Adipocyte (in vitro differentiated cells): ENCODE measurements around the gene DTWD1.
"Not testable (repeated sequence)": the region's sequence is repeated elsewhere in the genome, so short reads cannot be mapped to it uniquely, and the experiment has no call there.

Experiments
- DNase-seq: peaks from one replicate; pipeline ENCODE4 v3.0.0-alpha.2; 2015; ENCODE audit warnings: low read depth
- H3K27me3 ChIP-seq: replicated peaks from 2 replicates; pipeline ENCODE4 v1.7.0; 2013; ENCODE audit warnings: mild to moderate bottlenecking, low read length, moderate library complexity; ENCODE audit not compliant: control insufficient read depth, insufficient read depth
- H3K36me3 ChIP-seq: 2 replicates; pipeline ENCODE4 v1.7.0; 2013; ENCODE audit warnings: low read length, mild to moderate bottlenecking, moderate library complexity; ENCODE audit not compliant: control insufficient read depth, insufficient read depth, severe bottlenecking
- H3K4me1 ChIP-seq: 2 replicates; pipeline ENCODE4 v1.7.0; 2013; ENCODE audit warnings: mild to moderate bottlenecking, low read length, moderate library complexity; ENCODE audit not compliant: control insufficient read depth, insufficient read depth
- H3K4me3 ChIP-seq: 2 replicates; pipeline ENCODE4 v1.7.0; 2013; ENCODE audit warnings: mild to moderate bottlenecking, low read length, moderate library complexity
- H3K9ac ChIP-seq: 2 replicates; pipeline ENCODE4 v1.7.0; 2013; ENCODE audit warnings: mild to moderate bottlenecking, low read length, moderate library complexity
- H3K9me3 ChIP-seq: 2 replicates; pipeline ENCODE4 v1.7.0; 2013; ENCODE audit warnings: mild to moderate bottlenecking, low read length, moderate library complexity; ENCODE audit not compliant: control insufficient read depth

DTWD1 gene

DNA sequence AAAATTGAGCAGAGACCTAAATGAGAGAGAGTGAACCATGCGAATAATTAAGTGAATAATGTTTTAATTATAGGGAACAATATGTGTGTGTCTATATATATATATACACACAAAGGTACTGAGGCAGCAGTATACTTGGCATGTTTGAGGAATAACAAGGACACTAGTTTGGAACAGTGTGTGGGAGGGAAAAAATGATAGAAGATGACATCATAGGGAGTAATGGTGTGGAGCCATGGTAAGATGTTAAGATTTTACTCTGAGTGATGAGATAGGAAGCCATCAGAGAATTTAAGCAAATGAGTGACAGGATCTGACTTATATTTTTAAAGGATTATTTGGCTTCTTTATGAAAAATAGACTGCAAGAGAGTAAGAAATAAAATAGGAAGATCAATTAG lies 29.1 kb downstream of the DTWD1 start:
- peaks cover 22% of the 10 kb centered on the region for H3K9me3 ChIP-seq
- H3K9ac ChIP-seq, result no peak overlapping the region
- peaks cover 10% of the 10 kb centered on the region for H3K36me3 ChIP-seq
- H3K4me3 ChIP-seq, result no peak overlapping the region
- peaks cover 14% of the 10 kb centered on the region for H3K4me1 ChIP-seq
- no peak for DNase-seq
- H3K27me3 ChIP-seq, result no peaks in the 10 kb centered on the region

DNA sequence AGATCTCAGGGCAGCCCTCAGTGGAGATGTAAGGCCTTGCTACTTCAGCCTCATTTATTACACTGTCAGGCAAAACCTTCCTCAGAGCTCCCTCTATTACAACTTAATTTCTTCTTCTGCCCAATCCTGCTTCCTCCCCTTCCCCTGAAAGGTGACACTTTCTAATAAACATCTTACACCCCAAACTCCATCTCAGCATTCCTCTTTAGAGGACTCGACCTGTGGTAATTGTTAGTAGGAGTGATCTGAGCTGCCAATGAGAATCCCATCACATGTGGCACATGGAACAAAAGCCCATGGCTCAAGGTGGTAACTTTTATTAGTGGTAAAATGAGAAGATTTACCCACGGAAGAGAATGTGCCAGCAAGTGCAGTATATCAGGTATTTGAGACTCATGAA lies 29.8 kb downstream of the DTWD1 start:
- H3K4me3 ChIP-seq, result no peak overlapping the region
- peaks cover 7% of the 10 kb centered on the region for H3K4me1 ChIP-seq
- H3K9me3 ChIP-seq, result peaks cover 22% of the 10 kb centered on the region
- no peaks in the 10 kb centered on the region for H3K27me3 ChIP-seq
- peaks cover 8% of the 10 kb centered on the region for H3K36me3 ChIP-seq
- H3K9ac ChIP-seq, result no peak overlapping the region
- no peak for DNase-seq

DNA sequence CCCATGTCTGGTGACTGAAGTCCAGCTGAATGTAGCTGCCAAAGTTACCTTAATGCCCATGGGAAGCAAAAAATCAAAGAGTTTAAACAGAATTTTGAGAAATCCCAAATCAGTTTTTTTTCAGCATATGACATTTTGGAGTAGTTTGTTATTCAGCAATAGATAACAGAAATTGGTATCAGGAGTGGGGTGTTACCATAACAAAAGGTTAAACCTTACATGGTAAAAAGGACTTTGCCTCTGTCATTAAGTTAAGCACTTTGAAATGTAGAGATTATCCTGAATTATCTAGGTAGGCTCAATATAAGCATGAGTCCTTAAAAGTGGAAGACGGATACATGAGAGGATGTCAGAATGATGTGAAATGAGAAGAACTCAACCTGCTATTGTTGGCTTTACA lies 32.1 kb downstream of the DTWD1 start:
- Histone ChIP-seq H3K27me3 (no peaks in the 10 kb centered on the region), H3K9ac (no peak overlapping the region), H3K9me3 (peaks cover 27% of the 10 kb centered on the region), H3K36me3 (no peaks in the 10 kb centered on the region), H3K4me3 (peak overlapping the region; percentile 28), H3K4me1 (peaks cover 8% of the 10 kb centered on the region)
- DNase-seq, result no peak

DNA sequence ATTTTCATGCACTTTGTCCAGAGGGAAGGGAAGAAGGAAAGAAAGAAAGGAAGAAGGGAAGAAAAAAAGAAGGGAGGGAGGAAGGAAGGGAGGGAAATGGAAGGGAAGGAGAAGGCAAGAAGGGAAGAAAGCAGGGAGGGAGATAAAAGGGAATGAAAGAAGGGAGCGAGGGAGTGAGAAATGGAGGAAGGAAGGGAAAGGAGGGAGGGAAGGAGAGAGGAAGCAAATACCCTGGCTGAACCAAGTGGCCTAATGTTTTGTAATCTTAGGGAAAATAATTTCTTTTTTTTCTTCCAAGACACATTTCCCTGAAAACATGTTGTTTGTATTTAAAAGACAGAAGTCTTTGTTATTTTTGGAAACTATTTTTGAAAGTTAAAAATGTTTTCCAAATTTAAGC lies 35.9 kb downstream of the DTWD1 start:
- DNase-seq, result no peak
- Histone ChIP-seq H3K9ac (no peak overlapping the region), H3K27me3 (no peaks in the 10 kb centered on the region), H3K4me1 (peaks cover 8% of the 10 kb centered on the region), H3K4me3 (no peak overlapping the region), H3K9me3 (peaks cover 29% of the 10 kb centered on the region), H3K36me3 (no peaks in the 10 kb centered on the region)

DNA sequence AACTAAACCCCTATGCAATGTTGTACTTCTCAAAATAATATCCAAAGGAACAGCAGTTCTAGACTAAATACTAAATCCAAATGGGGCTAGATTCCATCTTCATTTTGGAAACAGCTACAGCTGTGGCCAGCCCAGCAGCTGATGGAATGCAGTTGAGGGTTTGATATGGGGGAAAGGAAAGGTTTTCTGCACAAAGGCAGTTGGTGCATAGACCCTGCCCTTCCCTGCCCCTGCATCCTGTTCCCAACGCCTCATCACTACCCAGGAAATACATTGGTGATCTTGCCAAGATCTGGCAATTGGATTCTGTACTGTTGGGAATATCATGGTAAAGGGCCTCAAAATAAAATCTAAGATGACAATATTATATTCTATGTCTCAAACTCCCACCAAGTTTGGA lies 43.9 kb downstream of the DTWD1 start:
- H3K4me3 ChIP-seq, result no peak overlapping the region
- no peak for DNase-seq
- no peaks in the 10 kb centered on the region for H3K36me3 ChIP-seq
- no peaks in the 10 kb centered on the region for H3K9me3 ChIP-seq
- no peak overlapping the region for H3K9ac ChIP-seq
- H3K27me3 ChIP-seq, result no peaks in the 10 kb centered on the region
- no peaks in the 10 kb centered on the region for H3K4me1 ChIP-seq

DNA sequence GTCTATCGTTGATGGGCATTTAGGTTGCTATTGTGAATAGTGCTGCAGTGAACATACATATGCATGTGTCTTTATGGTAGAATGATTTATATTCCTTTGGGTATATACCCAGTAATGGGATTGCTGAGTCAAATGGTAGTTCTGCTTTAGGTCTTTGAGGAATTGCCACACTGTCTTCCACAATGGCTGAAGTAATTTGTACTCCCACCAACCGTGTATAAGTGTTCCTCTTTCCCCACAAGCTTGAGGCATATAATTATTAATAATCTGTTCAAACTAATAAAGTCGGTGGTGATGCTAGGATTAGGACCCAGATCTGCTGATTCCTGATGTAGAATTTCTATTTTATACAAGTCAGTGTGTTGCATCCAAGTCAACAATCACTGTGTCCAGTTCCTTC lies 45.6 kb downstream of the DTWD1 start:
- not testable (repeated sequence) for H3K9ac ChIP-seq, H3K4me1 ChIP-seq, DNase-seq

DNA sequence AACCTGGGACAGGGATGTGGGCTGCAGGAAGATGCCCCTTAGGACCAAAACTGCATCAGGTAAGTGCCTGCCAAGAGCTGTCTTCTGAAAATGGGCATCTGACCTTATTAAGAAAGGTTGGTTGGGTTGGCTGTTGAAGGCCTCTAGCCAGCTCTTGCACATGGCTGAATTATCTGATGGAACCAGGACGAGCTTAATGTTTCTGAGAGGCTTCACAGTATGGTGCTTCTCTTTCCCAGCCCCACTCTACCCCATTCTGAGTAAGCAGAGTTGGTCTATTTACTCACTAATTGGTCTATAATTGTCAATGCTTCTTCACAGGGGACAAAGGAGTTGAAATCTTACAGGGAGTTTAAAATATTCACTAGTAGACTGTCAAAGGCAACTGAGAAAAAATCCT lies 48.4 kb downstream of the DTWD1 start:
- Histone ChIP-seq H3K27me3 (no peaks in the 10 kb centered on the region), H3K36me3 (no peaks in the 10 kb centered on the region), H3K4me1 (peaks cover 12% of the 10 kb centered on the region), H3K9me3 (no peaks in the 10 kb centered on the region), H3K4me3 (no peak overlapping the region), H3K9ac (no peak overlapping the region)
- DNase-seq, result no peak

More for the DNA sequence above, 45.6 kb downstream of the DTWD1 start:
- not testable (repeated sequence) for H3K4me3 ChIP-seq, H3K9me3 ChIP-seq, H3K27me3 ChIP-seq, H3K36me3 ChIP-seq

DNA sequence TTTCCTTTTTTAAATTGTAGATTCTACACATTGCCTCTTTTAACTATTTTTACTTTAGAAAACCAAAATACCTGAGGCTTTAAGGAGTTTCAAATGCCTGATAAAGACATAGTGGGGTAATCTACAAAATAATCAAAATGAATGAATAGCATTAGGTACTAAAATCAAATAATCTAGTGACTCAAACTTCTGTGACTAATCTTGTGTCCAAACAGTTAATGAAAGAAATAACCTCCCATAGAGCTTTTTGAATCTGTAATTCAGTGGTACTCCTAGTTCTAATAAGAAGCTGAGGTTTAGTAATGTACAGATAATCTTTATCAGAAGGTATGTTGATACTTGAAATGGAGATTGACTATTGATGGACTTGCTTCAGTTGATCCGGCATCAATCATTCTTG lies 53.0 kb downstream of the DTWD1 start:
- Histone ChIP-seq H3K4me1 (peaks cover 33% of the 10 kb centered on the region), H3K27me3 (no peaks in the 10 kb centered on the region), H3K9ac (peak overlapping the region; percentile 67), H3K4me3 (peak overlapping the region; percentile 39), H3K9me3 (no peaks in the 10 kb centered on the region), H3K36me3 (no peaks in the 10 kb centered on the region)
- DNase-seq, result peak; percentile 13

DNA sequence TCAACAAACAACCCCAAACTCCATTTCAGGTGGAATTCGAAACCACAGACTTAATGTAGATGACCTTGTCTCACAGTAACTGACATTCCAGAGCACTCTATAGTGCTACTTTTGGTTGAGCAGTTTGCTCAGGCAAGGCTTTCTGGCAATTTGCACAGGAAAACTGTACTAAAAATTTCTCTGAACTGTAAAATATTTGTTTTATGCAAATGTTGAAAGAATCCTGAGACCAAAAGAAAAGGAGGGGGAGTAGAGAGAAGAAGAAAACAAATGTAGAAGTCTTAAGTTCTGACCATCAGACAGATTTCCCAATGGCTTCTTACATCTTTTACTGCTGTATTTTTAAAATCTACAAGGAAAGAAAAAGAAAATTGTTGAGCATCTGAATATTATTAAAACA lies 53.5 kb downstream of the DTWD1 start:
- H3K4me1 ChIP-seq, result peaks cover 38% of the 10 kb centered on the region
- no peaks in the 10 kb centered on the region for H3K27me3 ChIP-seq
- peak; percentile 70 for DNase-seq

DNA sequence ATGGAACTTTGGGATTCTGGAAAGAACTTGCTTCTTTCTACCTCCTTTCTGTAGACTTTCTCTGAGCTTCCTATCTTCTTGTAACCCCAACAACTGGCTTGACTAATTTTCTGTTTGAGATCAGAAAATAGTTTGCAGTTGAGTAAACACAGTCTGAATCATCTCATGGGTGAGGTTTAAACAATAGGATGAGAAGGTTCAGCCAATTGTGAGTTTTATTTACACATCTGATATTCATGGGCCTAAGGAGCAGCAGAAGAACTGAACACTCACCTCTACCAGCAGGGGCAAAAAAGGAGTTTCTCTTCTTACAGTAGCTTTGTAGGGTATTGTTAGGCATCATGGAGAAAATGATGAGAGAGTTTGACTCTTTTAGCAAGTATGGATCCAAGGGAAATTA lies 54.2 kb downstream of the DTWD1 start:
- H3K4me3 ChIP-seq, result peak overlapping the region; percentile 25
- peak overlapping the region; percentile 67 for H3K9ac ChIP-seq
- no peaks in the 10 kb centered on the region for H3K9me3 ChIP-seq
- DNase-seq, result peak; percentile 80
- H3K27me3 ChIP-seq, result no peaks in the 10 kb centered on the region
- H3K4me1 ChIP-seq, result peaks cover 43% of the 10 kb centered on the region
- no peaks in the 10 kb centered on the region for H3K36me3 ChIP-seq

More for the DNA sequence above, 53.5 kb downstream of the DTWD1 start:
- H3K36me3 ChIP-seq, result no peaks in the 10 kb centered on the region
- peak overlapping the region; percentile 67 for H3K9ac ChIP-seq
- peak overlapping the region; percentile 39 for H3K4me3 ChIP-seq
- H3K9me3 ChIP-seq, result no peaks in the 10 kb centered on the region

DNA sequence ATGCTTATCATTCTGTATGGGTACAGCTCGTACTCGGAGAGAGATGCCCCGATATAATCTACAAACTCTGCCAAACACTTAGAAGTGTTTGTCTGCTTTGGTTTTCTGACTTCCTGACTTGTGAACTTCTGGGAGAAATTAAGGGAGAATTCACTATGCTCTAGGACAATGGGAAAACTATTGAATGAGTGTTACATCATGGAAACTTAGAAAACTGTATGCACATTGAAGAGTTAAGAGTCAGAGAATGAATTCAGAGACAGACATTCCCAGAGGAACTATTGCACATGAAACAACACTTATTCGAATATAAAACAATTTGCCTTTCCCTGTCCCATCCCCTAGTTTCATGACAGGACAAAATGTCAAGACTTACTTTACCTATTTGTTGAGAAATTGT lies 57.8 kb downstream of the DTWD1 start:
- Histone ChIP-seq H3K27me3 (no peaks in the 10 kb centered on the region), H3K9me3 (no peaks in the 10 kb centered on the region), H3K4me1 (peaks cover 37% of the 10 kb centered on the region), H3K9ac (no peak overlapping the region), H3K36me3 (no peaks in the 10 kb centered on the region), H3K4me3 (no peak overlapping the region)
- DNase-seq, result peak; percentile 13

DNA sequence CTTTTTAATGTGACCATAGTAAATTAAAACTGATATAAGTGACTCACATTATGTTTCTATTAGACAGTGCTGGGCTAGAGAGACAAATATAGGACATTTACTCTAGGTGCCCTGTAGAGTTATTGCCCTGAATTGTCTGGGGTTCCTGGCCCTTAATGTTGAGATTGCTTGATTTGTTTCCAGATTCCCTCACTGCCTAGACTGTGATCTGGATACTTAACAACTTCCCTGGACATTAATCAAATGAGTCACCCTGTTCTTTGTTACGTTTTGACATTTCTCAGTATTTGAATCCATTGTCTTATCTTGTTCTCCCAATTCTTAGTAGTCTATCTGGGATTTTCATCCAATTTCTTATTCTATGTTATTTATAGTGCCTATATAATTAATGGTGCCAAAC lies 65.8 kb downstream of the DTWD1 start:
- Histone ChIP-seq H3K9me3 (no peaks in the 10 kb centered on the region), H3K27me3 (no peaks in the 10 kb centered on the region), H3K4me1 (peaks cover 5% of the 10 kb centered on the region), H3K36me3 (no peaks in the 10 kb centered on the region), H3K9ac (no peak overlapping the region), H3K4me3 (no peak overlapping the region)
- no peak for DNase-seq
